GM23338 (cell line): ENCODE results near the gene CPHXL. TPM values are rescaled to one million over a fixed set of nuclear protein-coding genes. Genes with fewer than 3 reads are reported as not detected.

Source experiments
- ATAC-seq: fragments of 200-7000 bp; cut with Tn5 transposase; 3 replicates; pipeline ENCODE4 v1.9.1; 2020
- DNase-seq: peaks from one replicate; pipeline ENCODE4 v3.0.0-alpha.2; 2015; ENCODE audit warnings: low spot score
- H2AFZ ChIP-seq: fragments of 200-600 bp; sonication (generic); 2 replicates; pipeline ENCODE4 v1.8.0; 2016; ENCODE audit warnings: antibody characterized with exemption, mild to moderate bottlenecking, moderate library complexity
- H3F3A ChIP-seq: fragments of 200-600 bp; sonication (generic); replicated peaks from 2 replicates; pipeline ENCODE4 v1.8.0; 2017; ENCODE audit warnings: antibody characterized with exemption, mixed run types, low read depth
- H3K27ac ChIP-seq: fragments of 200-600 bp; sonication (generic); 2 replicates; pipeline ENCODE4 v1.6.1; 2016; ENCODE audit warnings: low read depth
- H3K27me3 ChIP-seq: fragments of 200-600 bp; sonication (generic); 2 replicates; pipeline ENCODE4 v1.8.0; 2016; ENCODE audit warnings: mild to moderate bottlenecking, mixed run types, moderate library complexity; ENCODE audit not compliant: insufficient read depth
- H3K36me3 ChIP-seq: fragments of 200-600 bp; sonication (generic); 2 replicates; pipeline ENCODE4 v1.8.0; 2016; ENCODE audit warnings: mild to moderate bottlenecking; ENCODE audit not compliant: insufficient read depth
- H3K4me1 ChIP-seq: fragments of 200-600 bp; sonication (generic); 2 replicates; pipeline ENCODE4 v1.8.0; 2016; ENCODE audit warnings: mild to moderate bottlenecking, moderate library complexity; ENCODE audit not compliant: insufficient read depth
- H3K4me2 ChIP-seq: fragments of 200-600 bp; sonication (generic); 2 replicates; pipeline ENCODE4 v1.7.1; 2017; ENCODE audit warnings: mixed run types
- H3K4me3 ChIP-seq: fragments of 200-600 bp; sonication (generic); 2 replicates; pipeline ENCODE4 v1.6.1; 2016; ENCODE audit warnings: mixed run types
- H3K79me2 ChIP-seq: fragments of 200-600 bp; sonication (generic); replicated peaks from 2 replicates; pipeline ENCODE4 v1.8.0; 2017; ENCODE audit warnings: mild to moderate bottlenecking; ENCODE audit not compliant: insufficient read depth
- H3K9me2 ChIP-seq: fragments of 200-600 bp; sonication (generic); 2 replicates; pipeline ENCODE4 v1.8.0; 2017; ENCODE audit not compliant: insufficient read depth
- H4K20me1 ChIP-seq: fragments of 200-600 bp; sonication (generic); replicated peaks from 2 replicates; pipeline ENCODE4 v1.8.0; 2017; ENCODE audit warnings: mild to moderate bottlenecking; ENCODE audit not compliant: insufficient read depth
- H3K27ac Mint-ChIP-seq: 2 replicates; pipeline ENCODE4 v1.8.0; 2020; ENCODE audit warnings: inconsistent platforms, mild to moderate bottlenecking, moderate library complexity, mixed read lengths
- H3K27me3 Mint-ChIP-seq: 3 replicates; pipeline ENCODE4 v1.8.0; 2022; ENCODE audit warnings: low read depth, mild to moderate bottlenecking, moderate library complexity, mixed read lengths, inconsistent platforms; ENCODE audit not compliant: insufficient read depth, poor library complexity
- H3K36me3 Mint-ChIP-seq: 3 replicates; pipeline ENCODE4 v1.8.0; 2021; ENCODE audit warnings: low read depth, mild to moderate bottlenecking, inconsistent platforms, moderate library complexity, mixed read lengths
- H3K4me1 Mint-ChIP-seq: 3 replicates; pipeline ENCODE4 v1.8.0; 2020; ENCODE audit warnings: mild to moderate bottlenecking, inconsistent platforms, mixed read lengths
- H3K4me3 Mint-ChIP-seq: 3 replicates; pipeline ENCODE4 v1.8.0; 2021; ENCODE audit warnings: moderate library complexity, mild to moderate bottlenecking, inconsistent platforms, mixed read lengths
- H3K9me3 Mint-ChIP-seq: 3 replicates; pipeline ENCODE4 v1.8.0; 2020; ENCODE audit warnings: moderate library complexity, mild to moderate bottlenecking, inconsistent platforms, mixed read lengths
- CREB1 ChIP-seq: fragments of 250-450 bp; sonication (Bioruptor Pico); IDR thresholded peaks from 2 replicates; pipeline ENCODE4 v1.5.0; 2020; ENCODE audit warnings: low read depth, mild to moderate bottlenecking, moderate library complexity
- CTCF ChIP-seq, 2 experiments: fragments of 200-600 bp in 1 of 2; sonication (generic) in 1 of 2; conservative IDR thresholded peaks; 2 replicates each; pipeline versions ENCODE4 v1.5.1 to v1.6.1; 2016 to 2017; ENCODE audit warnings: antibody characterized with exemption in 2 of 2, low read depth in 2 of 2, mild to moderate bottlenecking in 2 of 2, moderate library complexity in 1 of 2
- ETS1 ChIP-seq: IDR thresholded peaks from 2 replicates; pipeline ENCODE4 v1.6.1; 2016; ENCODE audit warnings: antibody characterized with exemption
- EZH2 ChIP-seq: fragments of 200-600 bp; sonication (generic); IDR thresholded peaks from one replicate; pipeline ENCODE4 v1.8.0; 2017; ENCODE audit warnings: antibody characterized with exemption, mild to moderate bottlenecking, low read depth; ENCODE audit not compliant: unreplicated experiment
- EZH2phosphoT487 ChIP-seq: fragments of 200-600 bp; sonication (generic); IDR thresholded peaks from one replicate; pipeline ENCODE4 v1.8.1; 2018; ENCODE audit warnings: antibody characterized with exemption; ENCODE audit not compliant: unreplicated experiment
- JUNB ChIP-seq: IDR thresholded peaks from one replicate; pipeline ENCODE4 v1.6.1; 2016; ENCODE audit warnings: antibody characterized with exemption; ENCODE audit not compliant: unreplicated experiment
- NANOG ChIP-seq: IDR thresholded peaks from 2 replicates; pipeline ENCODE4 v1.6.1; 2016; ENCODE audit warnings: antibody characterized with exemption, borderline replicate concordance
- POLR2AphosphoS5 ChIP-seq: IDR thresholded peaks from 2 replicates; pipeline ENCODE4 v1.6.1; 2016; ENCODE audit warnings: antibody characterized with exemption, low read depth
- REST ChIP-seq: IDR thresholded peaks from one replicate; pipeline ENCODE4 v1.6.1; 2018; ENCODE audit warnings: antibody characterized with exemption; ENCODE audit not compliant: unreplicated experiment
- STAT1 ChIP-seq: IDR thresholded peaks from one replicate; pipeline ENCODE4 v1.6.1; 2016; ENCODE audit warnings: antibody characterized with exemption; ENCODE audit not compliant: unreplicated experiment
- ZNF114 ChIP-seq: fragments of 250-450 bp; sonication (Bioruptor Pico); IDR thresholded peaks from 2 replicates; pipeline ENCODE4 v1.5.0; 2020; ENCODE audit warnings: mild to moderate bottlenecking, moderate library complexity
- ZNF331 ChIP-seq: fragments of 250-450 bp; sonication (Bioruptor Pico); IDR thresholded peaks from 2 replicates; pipeline ENCODE4 v1.5.0; 2020; ENCODE audit warnings: low read depth, mild to moderate bottlenecking, moderate library complexity
- ZNF462 ChIP-seq: fragments of 250-450 bp; sonication (Bioruptor Pico); IDR thresholded peaks from 2 replicates; pipeline ENCODE4 v1.5.0; 2020; ENCODE audit warnings: mild to moderate bottlenecking, moderate library complexity
- polyA plus RNA-seq: library from polyadenylated mRNA; unstranded; fragments of >200 nt; fragmentation: Nextera tagmentation; extraction: Ambion mirVana; gene quantifications from 2 replicates; pipeline ENCODE4 v1.2.1, GENCODE V29; 2016
- total RNA-seq: library from RNA; depleted of rRNA; stranded (reverse); fragments of >200 nt; shearing (Covaris generic); gene quantifications from 2 replicates; pipeline ENCODE4 v1.2.3, GENCODE V29; 2014

CPHXL gene
- total and polyA plus RNA-seq, 2 experiments from 2014 or later: not detected

GRCh38 chr16:75758215-75758614 lies 31.9 kb upstream of the CPHXL start:
- no peaks in the 10 kb centered on the region for H3K79me2 ChIP-seq
- Mint-ChIP-seq H3K4me3 (no peak overlapping the region), H3K36me3 (peaks cover 8% of the 10 kb centered on the region; the same call in 2 of the 3 replicates), H3K27ac (no peak overlapping the region), H3K4me1 (peaks cover 2% of the 10 kb centered on the region; the same call in 1 of the 3 replicates), H3K9me3 (peaks cover 59% of the 10 kb centered on the region), H3K27me3 (no peaks in the 10 kb centered on the region)
- ATAC-seq (no peak), DNase-seq (no peak)
- no peak overlapping the region for H3K4me3 ChIP-seq
- no peaks in the 10 kb centered on the region for H3K4me1 ChIP-seq
- H3K27ac ChIP-seq: no peak overlapping the region
- no peaks in the 10 kb centered on the region for H3F3A ChIP-seq
- H3K27me3 ChIP-seq: no peaks in the 10 kb centered on the region; the same call in 1 of the 2 replicates
- no peaks in the 10 kb centered on the region for H3K36me3 ChIP-seq
- no peak overlapping the region for H2AFZ ChIP-seq
- TF ChIP-seq POLR2AphosphoS5: no peak
- TF ChIP-seq NANOG: no peak
- no peak for TF ChIP-seq CTCF (conservative IDR thresholded peaks at IDR 0.05; ENCODE audit: low read depth in 2 of 2)
- no peak for TF ChIP-seq STAT1
- TF ChIP-seq ZNF462 (CRISPR knock-in tag): no peak
- TF ChIP-seq EZH2phosphoT487: no peak
- no peak for TF ChIP-seq ZNF331
- TF ChIP-seq EZH2: no peak
- TF ChIP-seq ETS1: no peak
- no peak for TF ChIP-seq CREB1
- no peak for TF ChIP-seq REST
- no peak for TF ChIP-seq ZNF114 (CRISPR knock-in tag)
- TF ChIP-seq JUNB: no peak
- H4K20me1 ChIP-seq: no peaks in the 10 kb centered on the region
- peaks cover 7% of the 10 kb centered on the region; the same call in 1 of the 2 replicates for H3K9me2 ChIP-seq
- H3K4me2 ChIP-seq: no peak overlapping the region
